K562 (cell line): ENCODE measurements around the gene CHSY1. TPM values are rescaled to one million over a fixed set of nuclear protein-coding genes. Genes with fewer than 3 reads are reported as not detected.

Experiments
- ATAC-seq: fragments of 200-7000 bp; cut with Tn5 transposase; 3 replicates; pipeline ENCODE4 v1.9.1; 2020; ENCODE audit warnings: moderate library complexity
- BruUV-seq: library from RNA; stranded (reverse); fragments of 400-500 nt; replicated peaks from 2 replicates; lab custom pipeline; 2021; lab: Mats Ljungman, UMichigan
- CTCF ChIA-PET: fragments of 300-600 bp; formaldehyde crosslinking; extraction: SDS; loops from one replicate; lab custom pipeline; 2021; ENCODE audit warnings: low intra/inter-chr PET ratio; lab: Yijun Ruan, JAX
- POLR2A ChIA-PET: fragments of 300-600, 350-650 bp; sonication (Branson Sonifier 250); formaldehyde crosslinking; extraction: SDS; loops from one replicate; lab custom pipeline; 2021; ENCODE audit warnings: antibody characterized with exemption, inconsistent platforms; lab: Yijun Ruan, JAX
- DNase-seq, 4 experiments: peaks; one replicate each; pipeline versions ENCODE4 v3.0.0 to v3.0.0-alpha.2; 2011 to 2018; ENCODE audit warnings: low spot score in 3 of 4, mixed read lengths in 3 of 4; ENCODE audit errors: extremely low read depth in 1 of 4
- FAIRE-seq: peaks from 2 replicates; lab custom pipeline; 2011; peaks lifted over from hg19 to GRCh38; lab: Jason Lieb, UNC
- H2AFZ ChIP-seq: 2 replicates; pipeline ENCODE4 v1.6.0; 2011; ENCODE audit warnings: low read depth, low read length, control low read depth, inconsistent platforms
- H3K27ac ChIP-seq: fragments of 200-600 bp; 3 replicates; pipeline ENCODE4 v1.8.0; 2011; ENCODE audit warnings: low read depth, mild to moderate bottlenecking, control low read depth, inconsistent platforms, low read length, moderate library complexity, mixed read lengths; ENCODE audit errors: extremely low read depth
- H3K27me3 ChIP-seq, 2 experiments: fragments of 300-600 bp in 1 of 2; 2 replicates in 1 of 2; 3 replicates in 1 of 2; pipeline versions ENCODE4 v1.6.0 to v1.8.0; 2011; ENCODE audit warnings: inconsistent platforms in 2 of 2, low read length in 2 of 2, mild to moderate bottlenecking in 1 of 2, mixed read lengths in 1 of 2, moderate library complexity in 1 of 2; ENCODE audit not compliant: control insufficient read depth in 2 of 2, insufficient read depth in 2 of 2
- H3K36me3 ChIP-seq: fragments of 300-600 bp; 3 replicates; pipeline ENCODE4 v1.8.0; 2011; ENCODE audit warnings: mild to moderate bottlenecking, low read length, inconsistent platforms; ENCODE audit not compliant: control insufficient read depth, insufficient read depth
- H3K4me1 ChIP-seq, 2 experiments: fragments of 200-600 bp in 1 of 2; replicated peaks in 1 of 2; 2 replicates in 1 of 2; 3 replicates in 1 of 2; pipeline versions ENCODE4 v1.5.1 to v1.8.0; 2011; ENCODE audit warnings: inconsistent platforms in 2 of 2, low read length in 2 of 2, mild to moderate bottlenecking in 1 of 2, mixed read lengths in 1 of 2, moderate library complexity in 1 of 2; ENCODE audit not compliant: control insufficient read depth in 2 of 2, insufficient read depth in 2 of 2
- H3K4me2 ChIP-seq: 2 replicates; pipeline ENCODE4 v1.6.1; 2011; ENCODE audit warnings: low read length, control low read depth, inconsistent platforms, mixed read lengths; ENCODE audit not compliant: insufficient read depth
- H3K4me3 ChIP-seq: fragments of 200-600 bp; sonication (generic), shearing (Covaris generic); 2 replicates; pipeline ENCODE4 v1.5.1; 2016; ENCODE audit warnings: control low read depth, inconsistent platforms
- H3K79me2 ChIP-seq: fragments of 200-600 bp; 3 replicates; pipeline ENCODE4 v1.8.0; 2011; ENCODE audit warnings: low read length, inconsistent platforms; ENCODE audit not compliant: control insufficient read depth, insufficient read depth
- H3K9ac ChIP-seq, 2 experiments: 2 replicates each; pipeline versions ENCODE4 v1.6.0 to v1.6.1; 2011; ENCODE audit warnings: low read depth in 2 of 2, low read length in 2 of 2, control low read depth in 1 of 2, inconsistent platforms in 1 of 2, mild to moderate bottlenecking in 1 of 2, mixed read lengths in 1 of 2; ENCODE audit not compliant: insufficient read depth in 1 of 2
- H3K9me1 ChIP-seq: one replicate; pipeline ENCODE4 v1.6.0; 2011; ENCODE audit warnings: inconsistent platforms, mild to moderate bottlenecking, low read length, moderate library complexity; ENCODE audit not compliant: control insufficient read depth, insufficient read depth
- H3K9me3 ChIP-seq: replicated peaks from 2 replicates; pipeline ENCODE4 v1.5.1; 2011; ENCODE audit warnings: low read depth, low read length, inconsistent platforms; ENCODE audit not compliant: control insufficient read depth, insufficient read depth
- H4K20me1 ChIP-seq: replicated peaks from 2 replicates; pipeline ENCODE4 v1.6.1; 2011; ENCODE audit warnings: low read length, inconsistent platforms, mixed read lengths; ENCODE audit not compliant: control insufficient read depth, insufficient read depth
- CCNT2 ChIP-seq: IDR thresholded peaks from 2 replicates; pipeline ENCODE4 v1.6.1; 2011; ENCODE audit warnings: borderline replicate concordance, low read depth, mild to moderate bottlenecking, moderate library complexity, mixed read lengths, low read length; ENCODE audit not compliant: insufficient read length; ENCODE audit errors: extremely low read depth
- E4F1 ChIP-seq: fragments of 250-450 bp; sonication (Bioruptor Pico); IDR thresholded peaks from 2 replicates; pipeline ENCODE4 v1.5.0; 2021; ENCODE audit warnings: mild to moderate bottlenecking, borderline replicate concordance
- GTF2F1 ChIP-seq: IDR thresholded peaks from 2 replicates; pipeline ENCODE4 v1.6.1; 2011; ENCODE audit warnings: low read depth, low read length, improper control_type of control experiment
- NFYB ChIP-seq: IDR thresholded peaks from 2 replicates; pipeline ENCODE4 v1.6.1; 2011; ENCODE audit warnings: mild to moderate bottlenecking, moderate library complexity; ENCODE audit not compliant: insufficient read length; ENCODE audit errors: extremely low read depth
- SMC3 ChIP-seq: conservative IDR thresholded peaks from 2 replicates; pipeline ENCODE4 v1.6.1; 2011; ENCODE audit warnings: low read depth, low read length, improper control_type of control experiment; ENCODE audit not compliant: insufficient read depth
- TBL1XR1 ChIP-seq, 2 experiments: IDR thresholded peaks; 2 replicates each; pipeline ENCODE4 v1.6.1; 2012; ENCODE audit warnings: improper control_type of control experiment in 2 of 2, low read length in 2 of 2, mild to moderate bottlenecking in 1 of 2
- TCF7L2 ChIP-seq: fragments of 150-350 bp; IDR thresholded peaks from 2 replicates; pipeline ENCODE4 v1.6.1; 2016; ENCODE audit warnings: low read depth, mild to moderate bottlenecking, low read length, moderate library complexity
- TSC22D4 ChIP-seq: fragments of 450-650 bp; IDR thresholded peaks from 2 replicates; pipeline ENCODE4 v1.6.1; 2016; ENCODE audit warnings: missing genetic modification characterization, missing biosample characterization, control low read depth
- ZC3H11A ChIP-seq: IDR thresholded peaks from 2 replicates; pipeline ENCODE4 v1.6.1; 2012; ENCODE audit warnings: low read depth, low read length, improper control_type of control experiment
- ZNF143 ChIP-seq: sonication (generic); formaldehyde crosslinking; IDR thresholded peaks from 2 replicates; pipeline ENCODE4 v1.9.0; 2022; ENCODE audit warnings: mild to moderate bottlenecking, missing genetic modification reagents
- ZNF217 ChIP-seq: sonication (generic); formaldehyde crosslinking; IDR thresholded peaks from 2 replicates; pipeline ENCODE4 v1.8.0; 2022; ENCODE audit warnings: mild to moderate bottlenecking, missing genetic modification reagents
- ZNF507 ChIP-seq: conservative IDR thresholded peaks from 2 replicates; pipeline ENCODE4 v1.6.1; 2017; ENCODE audit warnings: missing genetic modification characterization, missing compliant biosample characterization
- ZNF589 ChIP-seq: fragments of 200-800 bp; sonication (Bioruptor generic); IDR thresholded peaks from 2 replicates; pipeline ENCODE4 v1.6.1; 2016; ENCODE audit warnings: low read depth, missing genetic modification characterization, missing compliant biosample characterization
- ZNF77 ChIP-seq: fragments of 250-450 bp; sonication (Bioruptor Pico); IDR thresholded peaks from 2 replicates; pipeline ENCODE4 v1.5.0; 2020
- WGBS: fragments of 100-300 bp; shearing (Covaris generic); methylation state at CpG from one replicate; pipeline ENCODE4 v1.1.6; 2016; ENCODE audit warnings: low coverage, mixed read lengths; ENCODE audit not compliant: insufficient coverage; ENCODE audit errors: missing lambda C conversion rate; 5-methylcytosine and 5-hydroxymethylcytosine counted together
- in situ Hi-C: fragments of 300-500 bp; cut with MboI; formaldehyde crosslinking; loops from 4 replicates; pipeline ENCODE4 v1.15.0; 2018; ENCODE audit warnings: inconsistent platforms, mixed read lengths
- intact Hi-C: fragments of 100-400 bp; cut with micrococcal nuclease; formaldehyde crosslinking; loops from 2 replicates; pipeline ENCODE4 v1.14.2; 2022
- polyA plus RNA-seq, 8 experiments: library from polyadenylated mRNA; depleted of rRNA in 4 of 8; stranded (reverse) in 5 of 8; unstranded in 3 of 8; fragments of >200 nt; fragmentation: Nextera tagmentation in 2 of 8; fragmentation: Illumina TruSeq in 1 of 8; extraction: Ambion mirVana in 2 of 8; extraction: Trizol in 1 of 8; gene quantifications; 2 replicates each; pipeline versions ENCODE4 v1.2.1 to v1.2.3, GENCODE V29; 2011 to 2014; ENCODE audit warnings: inconsistent platforms in 1 of 8, missing spikeins in 1 of 8
- total RNA-seq, 7 experiments: library from RNA; depleted of rRNA in 6 of 7; stranded (reverse); fragments of >200 nt in 6 of 7; fragmentation: Illumina TruSeq in 2 of 7; extraction: Trizol in 2 of 7; gene quantifications; 2 replicates each; pipeline versions ENCODE4 v1.2.1 to v1.2.3, GENCODE V29; 2011 to 2021; ENCODE audit warnings: low replicate concordance in 1 of 7
- TF ChIP-seq, protein P1 (sequence below): sonication (generic); IDR thresholded peaks from 2 replicates; pipeline ENCODE4 v1.6.1; 2016

The CHSY1 gene
- total and polyA plus RNA-seq, 9 of the 15 experiments (the other 6 are each of a cell fraction or from before 2014, with no cell fraction given): 7.0 to 16.4 (median 13.4) TPM

- H3K27me3 ChIP-seq: no peaks in the 10 kb centered on the region
- no peak for TF ChIP-seq ZNF217 (CRISPR knock-in tag)
- TF ChIP-seq ZNF143 (CRISPR knock-in tag): no peak
- no peak for TF ChIP-seq TCF7L2
- TF ChIP-seq SMC3: no peak
- no peak for TF ChIP-seq ZNF507 (tag)
- TF ChIP-seq ZNF77 (CRISPR knock-in tag): no peak
- TF ChIP-seq CCNT2: no peak
- TF ChIP-seq GTF2F1: no peak
- TF ChIP-seq, protein P1, sequence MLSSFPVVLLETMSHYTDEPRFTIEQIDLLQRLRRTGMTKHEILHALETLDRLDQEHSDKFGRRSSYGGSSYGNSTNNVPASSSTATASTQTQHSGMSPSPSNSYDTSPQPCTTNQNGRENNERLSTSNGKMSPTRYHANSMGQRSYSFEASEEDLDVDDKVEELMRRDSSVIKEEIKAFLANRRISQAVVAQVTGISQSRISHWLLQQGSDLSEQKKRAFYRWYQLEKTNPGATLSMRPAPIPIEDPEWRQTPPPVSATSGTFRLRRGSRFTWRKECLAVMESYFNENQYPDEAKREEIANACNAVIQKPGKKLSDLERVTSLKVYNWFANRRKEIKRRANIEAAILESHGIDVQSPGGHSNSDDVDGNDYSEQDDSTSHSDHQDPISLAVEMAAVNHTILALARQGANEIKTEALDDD: no peak
- no peak for TF ChIP-seq TBL1XR1 (IDR thresholded peaks at IDR 0.05; ENCODE audit: low read length in 2 of 2)
- no peak for TF ChIP-seq ZC3H11A
- no peak for TF ChIP-seq TSC22D4 (tag)
- TF ChIP-seq NFYB: no peak
- TF ChIP-seq ZNF589 (CRISPR knock-in tag): no peak
- TF ChIP-seq E4F1 (CRISPR knock-in tag): no peak
- no peak for DNase-seq
- no peaks in the 10 kb centered on the region; a peak in 3 of 5 replicates for H3K4me1 ChIP-seq
- no peak overlapping the region for H2AFZ ChIP-seq
- H3K79me2 ChIP-seq: peaks cover 51% of the 10 kb centered on the region
- H3K9me1 ChIP-seq: no peaks in the 10 kb centered on the region
- POLR2A ChIA-PET: interaction anchor here (0.7 to 1.3 kb wide), 3 partner anchors 10 to 275 kb away, joined by 3 to 4 read pairs (median 3); no protein-coding TSS in a partner anchor
- no peaks in the 10 kb centered on the region for H3K9me3 ChIP-seq
- ATAC-seq: no peak
- no peak overlapping the region for H3K9ac ChIP-seq
- in situ Hi-C loops (no loop called here), intact Hi-C loops (no loop called here)
- H3K4me3 ChIP-seq: no peak overlapping the region
- no peak for FAIRE-seq
- H3K4me2 ChIP-seq: no peak overlapping the region
- no peak overlapping the region for H3K27ac ChIP-seq
- CTCF ChIA-PET: no interaction called here
- peaks cover 13% of the 10 kb centered on the region; the same call in 1 of the 2 replicates for H4K20me1 ChIP-seq
- 98% methylated on average over 5 of the region's 5 CpGs for WGBS
- no TSS peak for BruUV-seq
- no peaks in the 10 kb centered on the region for H3K36me3 ChIP-seq
Observed at GRCh38 chr15:101204739-101205535, 46.9 kb downstream of the CHSY1 start.
